NCI-H1417 (cell line): ENCODE measurements around the gene STRADA.
"Not testable (repeated sequence)": the region's sequence is repeated elsewhere in the genome, so short reads cannot be mapped to it uniquely, and the experiment has no call there.

Source experiments
- DNase-seq, 3 experiments: peaks; one replicate each; lab custom pipeline; 2025; lab: John Stamatoyannopoulos, UW

STRADA gene

DNA sequence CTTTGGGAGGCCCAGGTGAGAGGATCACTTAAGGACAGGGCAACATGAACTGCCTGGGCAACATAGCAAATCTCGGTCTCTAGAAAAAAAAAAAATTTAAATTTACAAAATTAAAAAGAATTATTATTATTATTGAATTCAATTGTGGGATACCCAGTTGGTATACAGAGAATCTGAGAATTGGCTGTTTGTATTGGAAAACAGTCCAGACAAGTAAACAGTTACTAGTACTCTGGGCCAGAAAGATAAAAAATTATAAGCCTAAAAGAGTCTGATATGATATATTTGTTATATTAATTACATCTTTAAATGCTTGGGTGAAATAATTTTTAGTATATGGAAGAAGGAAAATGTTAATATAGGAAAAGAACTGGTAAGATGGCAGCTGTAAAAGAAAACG, 16.8 kb upstream of the STRADA start:
- no peak for DNase-seq

DNA sequence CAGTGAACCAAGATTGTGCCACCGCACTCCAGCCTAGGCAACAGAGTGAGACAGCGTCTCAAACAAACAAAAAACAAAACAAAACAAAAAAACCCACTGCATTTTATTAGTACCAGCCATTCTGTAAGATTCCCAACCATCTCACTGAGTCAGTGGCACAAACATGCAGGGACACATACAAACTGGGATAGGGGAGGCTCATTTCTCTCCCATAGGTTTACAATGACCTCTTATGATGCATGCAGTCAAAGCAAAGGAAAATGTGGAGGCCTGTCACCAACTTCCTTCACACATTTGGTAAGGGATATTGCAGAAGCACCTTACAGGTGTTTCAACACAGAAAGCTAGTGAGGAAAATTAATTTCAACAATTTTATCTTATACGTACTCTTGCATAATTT, 12.4 kb upstream of the STRADA start:
- DNase-seq, result no peak

DNA sequence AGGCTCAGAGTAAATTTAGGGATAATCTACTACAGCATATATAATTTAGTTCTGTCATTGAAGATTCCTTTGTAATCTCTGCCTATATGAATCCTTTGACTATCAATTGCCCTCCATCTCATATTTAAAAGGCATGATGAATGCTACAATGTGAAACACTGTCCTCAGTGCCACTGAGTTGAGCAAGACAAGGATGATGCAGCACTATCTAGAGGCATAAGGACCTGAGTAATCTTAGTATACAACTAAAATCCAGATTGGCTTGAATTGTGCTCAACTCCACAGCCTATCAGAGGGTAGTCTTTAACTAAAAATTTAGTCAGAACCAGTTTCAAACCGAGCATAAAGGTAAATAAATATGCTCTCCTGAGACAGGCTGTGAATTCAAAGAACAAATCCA, 11.6 kb upstream of the STRADA start:
- DNase-seq, result no peak

DNA sequence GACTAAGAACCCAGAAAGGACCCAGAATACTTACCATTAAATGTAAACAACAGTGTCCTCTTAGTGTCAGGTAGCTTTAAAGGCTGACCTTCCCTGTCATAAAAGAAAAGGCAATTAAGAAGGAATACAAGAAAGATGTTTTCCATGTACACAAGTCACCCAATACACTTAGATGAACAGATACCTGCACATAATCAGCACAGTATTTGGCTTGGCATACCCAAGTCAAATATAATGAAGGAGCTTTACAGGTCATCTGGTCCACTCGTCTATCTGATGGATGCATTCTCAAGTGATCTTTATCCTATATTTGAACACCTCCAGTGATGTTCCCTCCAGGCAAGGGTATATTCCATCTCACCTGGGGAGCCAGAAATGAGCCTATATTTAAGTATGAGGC, 11.1 kb upstream of the STRADA start:
- no peak for DNase-seq

DNA sequence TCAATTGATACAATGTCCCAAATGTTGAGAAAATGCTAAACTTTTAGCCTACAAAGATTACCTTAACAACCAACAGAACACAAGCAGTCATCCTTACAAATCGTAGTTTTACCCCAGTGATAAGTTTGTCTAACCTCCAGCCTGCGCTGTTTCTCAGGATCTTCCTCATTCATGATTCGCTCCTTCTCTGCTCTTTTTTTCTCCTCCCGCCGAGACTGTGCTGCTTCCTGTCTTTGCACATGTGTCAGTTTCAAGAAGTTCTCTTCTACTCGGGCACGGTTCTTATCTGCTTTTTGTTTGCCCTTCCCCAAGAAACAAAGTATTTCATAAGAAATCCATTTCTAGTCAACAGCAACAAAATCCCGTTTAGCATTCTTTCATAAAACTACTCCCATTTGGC, 10.2 kb upstream of the STRADA start:
- DNase-seq, result no peak

DNA sequence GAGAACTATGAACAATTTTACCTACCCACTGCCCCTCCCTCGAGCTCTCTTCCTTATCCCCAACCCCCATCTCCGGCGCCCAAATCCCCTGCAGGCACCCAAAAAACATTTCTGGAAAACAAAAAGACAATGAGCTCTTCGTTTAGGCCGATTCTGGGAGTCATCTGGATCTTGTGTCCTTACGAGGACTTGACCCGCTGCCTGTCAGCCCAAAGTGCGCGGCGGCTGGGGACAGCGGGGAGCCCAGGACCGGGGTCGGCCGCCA, 524 bp downstream of the STRADA start:
- peak in 1 of 3 experiments; percentile 34 for DNase-seq

DNA sequence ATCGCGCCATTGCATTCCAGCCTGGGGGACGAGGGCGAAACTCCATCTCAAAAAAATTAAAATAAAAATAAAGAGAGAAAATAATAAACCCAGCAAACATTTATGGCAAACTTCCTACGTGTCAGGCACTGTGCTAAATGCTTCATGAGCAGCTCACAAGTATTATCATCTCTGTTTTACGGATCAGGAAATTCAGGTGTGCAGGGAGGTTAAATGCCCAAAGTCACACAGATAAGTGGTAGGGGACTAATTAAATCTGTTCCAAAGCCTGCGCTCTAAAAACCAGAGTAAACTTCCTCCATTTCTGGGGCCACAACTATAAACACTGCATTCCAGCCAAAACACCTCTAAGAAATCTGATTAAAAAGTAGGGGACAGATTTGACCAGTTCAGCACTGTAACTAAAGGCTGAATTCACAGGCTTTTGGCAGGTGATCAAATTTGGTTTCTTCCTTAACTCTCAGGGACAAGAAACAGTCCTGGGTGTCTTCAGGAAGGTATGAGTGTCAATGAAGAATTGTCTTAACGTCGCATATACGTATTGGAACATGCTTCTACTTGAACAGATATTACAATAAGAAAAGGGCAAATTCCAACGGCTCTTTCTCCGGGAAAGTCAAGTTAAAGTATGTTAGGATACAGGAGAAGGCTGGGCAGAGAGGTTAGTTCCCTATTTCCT, 996 bp downstream of the STRADA start:
- DNase-seq, result peak in 2 of 3 experiments; percentile 20 to 59

DNA sequence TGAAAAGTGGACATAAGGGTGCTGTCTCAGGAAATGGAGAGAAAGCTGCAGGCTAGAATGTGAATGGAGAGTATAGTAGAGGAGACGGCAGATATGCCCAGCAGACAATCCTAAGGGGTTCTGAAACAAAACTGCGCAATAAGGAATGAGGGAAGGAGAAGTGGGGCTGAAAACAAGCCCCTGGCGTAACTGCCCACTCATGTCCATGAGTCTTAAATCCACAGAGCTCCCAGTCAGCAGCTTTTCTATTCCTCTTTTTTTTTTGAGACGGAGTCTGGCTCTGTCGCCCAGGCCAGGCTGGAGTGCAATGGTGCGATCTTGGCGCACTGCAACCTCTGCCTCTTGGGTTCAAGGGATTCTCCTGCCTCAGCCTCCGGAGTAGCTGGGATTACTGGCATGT, 5.9 kb downstream of the STRADA start:
- DNase-seq, result no peak

DNA sequence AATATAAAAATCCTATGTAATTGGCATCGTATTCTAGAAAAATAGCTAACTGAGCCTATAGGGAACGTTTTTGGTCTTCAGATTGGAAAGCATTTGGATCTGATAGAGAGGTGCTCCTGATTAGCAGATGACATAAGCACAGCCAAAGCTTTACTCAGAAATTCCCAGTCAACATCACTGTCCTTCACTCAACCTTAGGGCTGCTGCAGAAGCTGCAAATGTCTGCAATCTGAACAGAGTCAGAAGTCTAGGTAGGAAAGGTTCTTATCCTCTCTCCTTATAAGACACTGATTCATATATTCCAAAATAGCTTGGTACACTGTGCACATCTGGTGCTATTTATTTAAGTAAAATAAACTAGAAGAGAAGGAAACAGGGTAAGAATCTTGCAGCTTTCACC, 19.2 kb downstream of the STRADA start:
- no peak for DNase-seq

DNA sequence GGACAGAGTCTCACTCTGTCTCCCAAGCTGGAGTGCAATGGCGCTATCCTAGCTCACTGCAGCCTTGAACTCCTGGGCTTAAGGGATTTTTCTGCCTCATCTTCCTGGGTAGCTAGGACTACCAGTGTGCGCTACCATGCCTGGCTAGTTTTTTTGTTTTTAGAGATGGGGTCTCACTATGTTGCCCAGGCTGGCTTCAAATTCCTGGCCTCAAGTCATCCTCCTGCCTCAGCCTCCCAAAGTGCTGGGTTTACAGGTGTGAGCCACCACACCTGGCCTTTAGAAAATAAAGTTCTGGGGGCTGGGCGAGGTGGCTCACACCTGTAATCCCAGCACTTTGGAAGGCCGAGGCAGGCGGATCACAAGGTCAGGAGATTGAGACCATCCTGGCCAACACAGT, 21.4 kb downstream of the STRADA start:
- DNase-seq, result not testable (repeated sequence)

DNA sequence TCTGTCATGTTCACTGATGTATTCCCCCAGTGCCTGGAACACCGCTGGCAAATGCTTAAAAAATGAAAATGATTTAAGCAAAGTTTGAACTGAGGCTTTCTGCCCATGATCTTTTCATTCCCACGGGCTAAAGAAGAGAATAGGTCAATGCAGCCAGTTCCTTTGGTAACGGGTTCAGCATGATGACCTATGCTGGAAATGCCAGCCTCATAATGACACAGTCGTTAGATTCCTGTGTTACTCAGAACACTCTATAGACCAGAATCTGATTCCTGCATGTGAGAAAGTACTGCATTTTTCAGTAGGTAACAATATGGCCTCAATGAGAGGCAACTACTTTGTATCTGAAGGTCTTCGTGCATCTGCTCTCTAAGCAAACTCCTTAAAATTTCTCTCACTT, 22.6 kb downstream of the STRADA start:
- DNase-seq, result no peak

DNA sequence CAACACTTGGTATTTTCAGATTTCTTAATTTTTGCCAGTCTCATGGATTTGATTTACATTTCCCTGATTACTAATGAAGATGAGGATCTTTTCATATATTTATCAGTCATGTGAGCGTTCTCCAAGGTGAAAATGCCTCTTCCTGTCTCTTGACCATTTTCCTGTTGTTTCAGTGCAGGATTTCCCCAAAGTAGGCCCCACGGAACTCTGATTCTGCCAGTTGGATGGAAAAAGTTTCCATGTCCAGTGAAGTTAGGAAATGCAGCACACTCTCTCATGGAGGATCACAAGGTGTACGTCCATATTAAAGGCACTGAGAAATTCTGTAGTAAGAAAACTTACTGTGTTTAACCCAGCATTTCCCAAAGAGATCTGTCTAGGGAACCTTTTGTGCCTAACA, 25.2 kb downstream of the STRADA start:
- DNase-seq, result no peak

DNA sequence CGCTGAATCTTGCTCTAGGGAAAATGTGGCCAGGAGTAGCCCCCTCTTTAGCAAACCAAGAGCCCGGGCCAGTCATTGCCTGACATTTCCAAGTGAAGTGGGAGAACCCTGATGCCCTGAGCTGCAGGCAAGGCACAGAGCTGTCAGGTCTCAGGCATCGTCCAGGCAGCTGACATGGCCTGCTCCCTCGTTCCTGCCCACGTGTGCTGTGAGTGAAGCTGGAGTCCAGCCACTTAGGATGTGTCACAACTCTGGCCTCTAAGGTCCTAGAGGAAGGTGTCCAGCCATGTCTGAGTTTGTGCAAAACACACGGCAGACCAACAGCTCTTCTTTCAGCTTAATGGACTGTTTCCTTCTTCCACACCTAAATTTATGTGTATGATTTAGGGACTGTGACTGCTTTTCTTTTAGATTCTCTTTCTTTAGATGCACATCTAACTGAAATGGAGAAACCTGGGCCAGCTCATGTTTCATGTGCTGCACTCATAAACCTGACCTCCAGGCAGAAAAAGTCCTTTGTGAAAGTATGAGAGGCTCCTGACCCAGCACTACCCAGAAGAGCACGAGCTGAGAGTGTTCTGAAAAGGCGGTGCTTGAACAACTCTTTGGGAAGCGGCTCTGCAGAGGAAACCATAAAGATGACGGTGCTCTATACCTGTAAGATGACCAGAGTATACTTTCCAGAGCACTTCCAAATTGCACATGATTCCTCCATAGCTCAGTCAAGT, 26.9 kb downstream of the STRADA start:
- no peak for DNase-seq

DNA sequence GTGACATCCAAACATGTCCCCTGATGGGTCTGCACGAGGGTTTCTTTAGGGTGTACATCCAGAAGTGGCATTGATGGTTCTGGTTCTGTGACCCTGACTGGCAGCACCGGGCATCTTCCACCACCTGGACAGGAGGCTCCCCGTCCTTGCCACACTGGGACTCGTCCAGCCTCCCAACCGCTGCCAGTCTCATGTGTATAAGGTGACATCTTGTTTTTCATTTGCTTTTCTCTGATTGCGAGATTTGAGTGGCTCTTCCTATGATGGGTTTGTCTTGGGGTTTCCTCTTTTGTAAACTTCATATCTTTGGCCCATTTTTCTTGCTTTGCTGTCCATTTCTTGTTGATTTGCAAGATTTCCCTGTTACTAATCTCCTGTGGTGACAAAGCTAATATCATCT, 32.5 kb downstream of the STRADA start:
- DNase-seq, result no peak

DNA sequence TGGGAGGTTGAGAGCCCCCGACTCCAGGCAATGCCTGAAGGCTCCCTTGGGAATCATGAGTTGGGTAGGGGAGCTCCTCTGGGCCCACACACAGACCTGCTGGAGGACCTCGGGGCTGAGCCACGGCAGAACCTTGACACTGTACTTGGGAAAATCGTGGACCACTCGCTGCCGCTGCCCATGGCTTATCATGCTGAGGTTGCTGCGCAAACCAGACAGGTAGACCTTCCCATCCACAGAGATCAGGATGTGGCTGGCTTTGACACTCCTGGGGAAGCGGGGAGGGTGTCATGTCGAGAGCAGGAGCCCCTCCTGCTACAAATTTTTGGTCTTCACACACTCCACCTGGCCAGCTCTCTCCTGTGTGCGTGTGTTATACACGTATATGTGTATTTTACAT, 34.4 kb downstream of the STRADA start:
- DNase-seq, result no peak

DNA sequence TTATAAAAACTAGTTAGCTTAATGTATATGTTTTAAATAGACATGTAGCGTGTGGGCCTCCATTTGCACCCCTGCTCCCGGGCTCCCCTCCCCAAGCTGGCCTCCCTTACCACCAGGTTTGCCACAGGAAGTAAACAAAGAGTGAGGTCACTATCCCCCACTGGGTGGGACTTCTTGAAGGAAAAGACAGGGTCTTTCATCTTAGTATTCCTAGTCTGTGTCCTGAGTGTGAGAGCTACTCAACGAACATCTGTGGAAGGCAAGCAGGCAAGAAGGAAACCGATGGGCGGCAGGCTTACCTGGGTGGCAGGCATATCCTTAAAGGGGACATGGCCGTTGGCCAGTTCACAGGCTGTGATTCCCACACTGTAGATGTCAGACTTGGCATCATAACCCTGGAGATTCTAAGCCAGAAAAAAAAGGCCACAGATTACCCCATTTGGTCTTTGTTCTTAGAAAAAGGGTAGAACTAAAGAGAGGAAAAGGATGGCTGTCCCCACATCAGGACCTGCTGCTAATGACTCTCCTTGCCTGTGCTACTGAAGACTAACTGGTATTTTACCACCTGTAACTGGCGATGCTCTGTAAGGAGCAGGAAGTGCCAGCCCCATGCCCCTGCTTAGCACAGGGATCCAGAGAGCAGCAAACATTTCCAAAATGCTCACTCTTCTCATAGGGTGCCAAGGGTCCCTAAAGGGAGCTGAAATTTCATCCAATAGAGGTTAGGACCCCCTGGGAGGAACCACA, 35.1 kb downstream of the STRADA start:
- DNase-seq, result no peak

DNA sequence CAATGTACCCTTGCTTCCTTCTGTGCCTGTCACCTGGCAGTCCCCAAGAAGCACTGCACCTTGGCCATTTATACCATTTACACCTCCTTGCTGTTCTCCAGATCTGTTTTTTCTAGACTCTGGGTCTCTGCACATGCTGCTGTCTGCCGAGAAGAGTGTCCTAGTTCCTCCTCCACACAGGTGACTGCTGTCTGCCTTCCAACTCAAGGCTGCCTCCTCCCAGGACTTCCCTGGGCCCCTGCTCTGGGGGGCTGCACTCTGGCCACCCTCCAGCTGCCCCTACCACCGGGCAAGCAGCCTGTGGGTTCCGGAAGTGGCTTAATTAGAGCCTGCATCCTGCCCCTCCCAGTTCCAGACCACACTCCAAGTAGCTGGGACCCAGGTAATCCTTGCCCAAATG, 35.9 kb downstream of the STRADA start:
- DNase-seq, result no peak

DNA sequence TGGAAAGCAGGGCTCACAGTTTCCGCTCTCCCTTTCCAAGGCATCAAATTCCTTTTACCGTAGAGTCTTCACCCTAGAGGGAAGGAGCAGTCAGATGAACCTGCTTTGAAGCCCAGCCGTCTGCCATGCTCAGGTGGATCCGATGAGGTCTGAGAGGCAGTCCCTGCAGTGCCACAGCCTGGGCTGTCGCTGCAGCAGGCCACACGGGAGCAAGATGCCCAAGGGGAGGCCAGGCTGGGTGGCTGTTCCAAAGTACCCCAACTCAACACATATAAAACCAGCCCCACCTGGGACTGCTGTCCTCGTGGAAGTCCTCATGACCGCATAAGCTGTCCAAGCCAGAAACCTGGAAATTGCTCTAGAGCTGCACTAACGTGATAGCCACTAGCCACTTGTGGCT, 36.8 kb downstream of the STRADA start:
- no peak for DNase-seq

DNA sequence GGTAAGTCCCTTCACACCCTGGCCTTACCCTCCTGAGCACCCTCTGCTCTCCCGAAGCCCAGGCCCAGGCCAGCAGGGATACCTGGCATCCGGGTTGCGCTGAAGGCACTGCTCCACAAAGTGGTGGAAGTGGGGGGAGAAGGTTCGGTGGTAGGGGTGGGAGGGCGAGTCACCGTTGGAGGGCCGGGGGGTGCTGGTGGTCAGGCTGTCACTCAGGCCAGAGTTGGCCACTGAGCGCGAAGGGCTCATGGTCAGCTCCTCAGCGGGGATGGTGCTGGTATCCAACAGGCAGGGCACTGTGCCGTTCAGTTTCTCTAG, 37.4 kb downstream of the STRADA start:
- DNase-seq, result no peak

DNA sequence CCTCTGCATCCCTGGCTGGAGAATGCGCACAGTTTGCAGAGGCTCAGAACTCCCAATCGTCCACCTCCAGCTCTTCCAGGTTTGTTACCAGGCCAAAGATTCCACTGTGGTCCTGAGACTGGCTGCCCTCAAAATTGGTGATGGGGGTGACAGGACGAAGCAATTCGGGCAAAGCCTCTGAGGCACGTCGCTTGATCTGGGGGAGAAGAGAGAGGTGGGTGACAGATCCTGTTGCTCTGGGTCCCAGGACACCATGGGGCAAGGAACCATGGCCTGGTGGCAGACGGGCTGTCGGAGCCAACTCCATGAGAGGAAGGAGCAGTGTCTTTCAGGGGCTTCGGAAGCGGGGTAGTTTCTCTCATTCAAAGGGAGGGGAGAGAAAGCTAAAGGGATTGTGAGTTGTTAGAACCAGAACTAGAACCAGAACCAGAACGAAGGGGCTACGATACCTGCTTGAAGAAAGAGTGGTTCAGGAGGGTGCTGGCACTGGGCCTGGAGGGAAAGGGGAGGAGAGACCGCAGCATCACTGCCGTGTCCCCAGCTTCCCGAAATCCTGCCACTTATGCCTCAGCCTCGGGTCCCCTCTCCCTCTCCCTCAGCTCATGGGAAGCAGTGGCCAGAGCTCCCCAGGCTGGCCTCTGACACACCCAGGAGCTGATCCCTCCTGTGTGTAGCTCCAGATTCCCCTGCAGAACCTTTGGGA, 37.9 kb downstream of the STRADA start:
- no peak for DNase-seq

DNA sequence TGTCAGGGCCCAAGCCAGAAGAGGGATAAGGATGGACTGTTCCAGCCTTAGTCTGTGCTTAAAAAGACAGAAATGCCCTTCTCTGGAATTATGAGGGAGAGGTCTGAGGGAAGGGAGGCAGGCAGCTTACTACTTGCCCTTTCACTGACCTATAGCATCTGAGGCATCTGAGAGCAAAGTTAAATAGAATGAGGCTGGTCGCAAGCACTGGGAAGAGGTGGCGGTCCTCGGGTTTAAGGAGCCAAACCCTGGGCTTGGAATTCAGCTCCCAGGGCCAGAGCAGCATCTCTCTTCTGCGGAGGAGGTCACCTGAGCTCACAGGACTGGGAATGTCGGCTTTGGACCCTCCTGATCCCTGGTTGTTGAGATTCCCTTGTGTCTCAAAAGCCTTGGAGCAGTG, 38.6 kb downstream of the STRADA start:
- DNase-seq, result no peak

DNA sequence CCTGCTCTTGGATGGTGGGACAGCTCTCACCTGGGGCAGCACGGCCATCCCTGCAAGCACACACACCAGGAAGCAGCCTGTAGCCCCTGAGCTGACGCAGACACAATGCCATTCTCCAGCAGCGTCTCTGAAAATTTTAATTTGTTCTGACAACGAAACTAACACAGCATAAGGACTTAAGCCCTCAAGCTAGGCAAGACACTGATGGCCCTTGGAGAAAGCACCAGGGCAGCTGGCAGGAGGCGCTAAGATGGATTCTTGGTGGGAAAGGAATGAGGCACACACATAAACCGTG, 38.9 kb downstream of the STRADA start:
- DNase-seq, result no peak
